ENCODE results near the gene STAT5A.

Gene STAT5A

GRCh38 chr17:42276359-42276608, 12.0 kb upstream of the STAT5A start, which contains the start of gene STAT5B:
STAT5B (minus strand) TSS chr17:42276391; CDS start chr17:42232127, 44,264 bp downstream.
- POLR2A ChIA-PET = interaction anchor here (1.0 kb wide), 1 partner anchor 12 kb away, joined by 6 read pairs; the partner anchor contains the start of gene STAT5A
- no peak for DNase-seq (ENCODE audit: low read depth, low spot score)
- TF ChIP-seq, protein P1, sequence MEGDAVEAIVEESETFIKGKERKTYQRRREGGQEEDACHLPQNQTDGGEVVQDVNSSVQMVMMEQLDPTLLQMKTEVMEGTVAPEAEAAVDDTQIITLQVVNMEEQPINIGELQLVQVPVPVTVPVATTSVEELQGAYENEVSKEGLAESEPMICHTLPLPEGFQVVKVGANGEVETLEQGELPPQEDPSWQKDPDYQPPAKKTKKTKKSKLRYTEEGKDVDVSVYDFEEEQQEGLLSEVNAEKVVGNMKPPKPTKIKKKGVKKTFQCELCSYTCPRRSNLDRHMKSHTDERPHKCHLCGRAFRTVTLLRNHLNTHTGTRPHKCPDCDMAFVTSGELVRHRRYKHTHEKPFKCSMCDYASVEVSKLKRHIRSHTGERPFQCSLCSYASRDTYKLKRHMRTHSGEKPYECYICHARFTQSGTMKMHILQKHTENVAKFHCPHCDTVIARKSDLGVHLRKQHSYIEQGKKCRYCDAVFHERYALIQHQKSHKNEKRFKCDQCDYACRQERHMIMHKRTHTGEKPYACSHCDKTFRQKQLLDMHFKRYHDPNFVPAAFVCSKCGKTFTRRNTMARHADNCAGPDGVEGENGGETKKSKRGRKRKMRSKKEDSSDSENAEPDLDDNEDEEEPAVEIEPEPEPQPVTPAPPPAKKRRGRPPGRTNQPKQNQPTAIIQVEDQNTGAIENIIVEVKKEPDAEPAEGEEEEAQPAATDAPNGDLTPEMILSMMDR (IDR thresholded peaks at IDR 0.05; ENCODE audit: insufficient read depth, low read length, missing control alignments) = no peak
- CTCF ChIA-PET = interaction anchor here (0.8 to 1.0 kb wide), 2 partner anchors 22 to 257 kb away, joined by 3 read pairs; no protein-coding TSS in a partner anchor
- peak within 1 kb of the TSS; percentile 76 for H3K4me3 ChIP-seq (ENCODE audit: low read depth, low read length)

- TF ChIP-seq, protein P1 (IDR thresholded peaks at IDR 0.05; ENCODE audit: insufficient read depth, low read length, missing control alignments) = no peak
- CTCF ChIA-PET = interaction anchor here (1.1 to 1.4 kb wide), 5 partner anchors 10 to 257 kb away, joined by 3 to 4 read pairs (median 4); partner anchors contain the start of gene NKIRAS2
- H3K4me3 ChIP-seq (ENCODE audit: low read depth, low read length) = peak overlapping the region; percentile 76
- DNase-seq (ENCODE audit: low read depth, low spot score) = no peak
- POLR2A ChIA-PET = interaction anchor here (0.8 to 1.5 kb wide), 4 partner anchors 12 to 146 kb away, joined by 3 to 7 read pairs (median 4); partner anchors contain the start of genes CAVIN1 and STAT5A
These were observed 11.5 kb upstream of the STAT5A start for GRCh38 chr17:42276609-42277341.

GRCh38 chr17:42277342-42277712, 11.0 kb upstream of the STAT5A start:
- POLR2A ChIA-PET = interaction anchor here (0.8 to 1.5 kb wide), 4 partner anchors 11 to 146 kb away, joined by 3 to 7 read pairs (median 4); partner anchors contain the start of genes CAVIN1 and STAT5A
- TF ChIP-seq, protein P1 (IDR thresholded peaks at IDR 0.05; ENCODE audit: insufficient read depth, low read length, missing control alignments) = no peak
- no peak for DNase-seq (ENCODE audit: low read depth, low spot score)
- H3K4me3 ChIP-seq (ENCODE audit: low read depth, low read length) = 0 out of 2 replicates have a peak overlapping the region, but pooled peaks have one; percentile 3
- CTCF ChIA-PET = interaction anchor here (1.1 to 1.4 kb wide), 5 partner anchors 10 to 257 kb away, joined by 3 to 4 read pairs (median 4); partner anchors contain the start of gene NKIRAS2

- H3K4me3 ChIP-seq (ENCODE audit: low read depth, low read length) = no peak overlapping the region
- ChIA-PET POLR2A (interaction anchor here (0.9 kb wide), 1 partner anchor 8 kb away, joined by 3 read pairs; the partner anchor contains the start of gene STAT5A), CTCF (interaction anchor here (1.0 kb wide), 1 partner anchor 10 kb away, joined by 8 read pairs; no protein-coding TSS in a partner anchor)
- TF ChIP-seq, protein P1 (IDR thresholded peaks at IDR 0.05; ENCODE audit: insufficient read depth, low read length, missing control alignments) = no peak
- DNase-seq (ENCODE audit: low read depth, low spot score) = no peak
These were observed 8.3 kb upstream of the STAT5A start for GRCh38 chr17:42279776-42280630.

GRCh38 chr17:42281571-42282096, 6.7 kb upstream of the STAT5A start:
- CTCF ChIA-PET = no interaction called here
- POLR2A ChIA-PET = interaction anchor here (0.6 kb wide), 1 partner anchor 236 kb away, joined by 3 read pairs; no protein-coding TSS in a partner anchor
- DNase-seq (ENCODE audit: low read depth, low spot score) = no peak
- H3K4me3 ChIP-seq (ENCODE audit: low read depth, low read length) = no peak overlapping the region
- TF ChIP-seq, protein P1 (IDR thresholded peaks at IDR 0.05; ENCODE audit: insufficient read depth, low read length, missing control alignments) = no peak

All from AG04449 (cell line).